NCI-H128 (cell line): ENCODE results near the gene SPOCK1.

Source experiments
- DNase-seq: peaks from one replicate; lab custom pipeline; 2025; ENCODE audit not compliant: unreplicated experiment; lab: John Stamatoyannopoulos, UW

The SPOCK1 gene

DNA sequence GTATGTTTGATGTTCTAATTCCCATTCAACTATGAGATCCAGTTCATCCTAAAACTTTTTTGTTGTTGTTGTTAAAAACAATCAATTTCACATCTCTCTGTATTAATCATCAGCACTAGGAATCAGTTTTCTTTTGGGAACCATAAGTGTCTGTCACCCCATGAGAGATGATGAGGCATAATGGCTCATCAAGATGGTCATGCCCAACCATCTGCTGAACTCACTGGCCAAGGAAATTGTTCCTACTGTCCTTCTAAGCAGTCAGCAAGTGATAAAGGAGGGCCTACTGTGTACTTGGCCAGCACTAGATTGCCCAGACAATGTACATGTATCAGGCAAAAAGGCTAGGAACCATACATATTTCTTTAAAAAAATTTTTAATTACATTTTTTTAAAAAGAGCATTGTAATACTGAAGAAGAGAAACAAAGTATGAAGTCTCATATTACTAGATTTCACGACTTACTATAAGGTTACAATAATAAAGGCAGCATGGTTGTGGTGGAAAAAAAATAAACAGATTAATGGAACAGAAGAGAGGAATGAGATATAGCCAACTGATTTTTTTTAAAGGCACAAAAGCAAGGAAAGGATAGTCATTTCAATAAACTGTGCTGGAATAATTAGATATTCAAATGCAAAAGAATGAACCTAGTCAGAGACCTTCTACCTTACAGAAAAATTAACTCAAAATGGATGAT lies 458.3 kb downstream of the SPOCK1 start:
- DNase-seq: no peak

DNA sequence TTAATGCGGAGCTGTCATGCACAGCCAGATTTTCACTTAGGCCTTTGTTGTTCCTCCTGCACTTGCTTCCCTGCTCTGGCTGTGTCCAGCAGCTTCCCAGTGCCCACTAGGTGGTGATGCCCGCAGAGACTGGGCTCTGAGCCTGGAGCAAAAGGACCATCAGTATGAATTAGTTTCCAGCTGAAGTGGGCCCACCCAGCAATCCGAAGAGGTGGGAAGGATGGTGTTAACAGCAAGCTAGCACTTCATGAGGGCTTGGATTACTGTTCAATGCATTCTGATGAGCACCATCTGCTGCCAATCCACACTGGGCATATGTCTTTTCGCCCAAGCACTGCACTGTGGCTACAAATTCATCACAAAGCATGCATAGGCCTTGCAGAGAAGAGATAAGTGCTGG lies 459.1 kb downstream of the SPOCK1 start:
- DNase-seq: peak; percentile 54

DNA sequence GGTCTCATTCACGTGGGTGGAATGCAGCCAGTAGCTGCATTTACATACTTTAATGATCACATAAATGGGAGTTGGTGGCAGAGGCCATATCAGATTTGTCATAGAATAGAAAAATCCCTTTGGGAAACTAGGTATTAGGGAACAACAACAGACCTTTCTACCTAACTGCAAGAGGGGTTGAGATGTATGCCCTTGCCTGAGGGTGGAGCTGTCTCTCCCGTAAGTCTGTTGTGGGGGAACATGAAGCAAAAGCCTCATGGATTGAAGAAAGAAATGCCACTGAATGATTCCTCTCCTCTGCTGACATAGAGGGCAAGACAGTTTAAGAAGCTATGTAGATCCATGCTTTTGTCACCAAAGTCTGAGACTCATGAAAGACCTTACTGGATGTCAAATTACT lies 461.3 kb downstream of the SPOCK1 start:
- no peak for DNase-seq

DNA sequence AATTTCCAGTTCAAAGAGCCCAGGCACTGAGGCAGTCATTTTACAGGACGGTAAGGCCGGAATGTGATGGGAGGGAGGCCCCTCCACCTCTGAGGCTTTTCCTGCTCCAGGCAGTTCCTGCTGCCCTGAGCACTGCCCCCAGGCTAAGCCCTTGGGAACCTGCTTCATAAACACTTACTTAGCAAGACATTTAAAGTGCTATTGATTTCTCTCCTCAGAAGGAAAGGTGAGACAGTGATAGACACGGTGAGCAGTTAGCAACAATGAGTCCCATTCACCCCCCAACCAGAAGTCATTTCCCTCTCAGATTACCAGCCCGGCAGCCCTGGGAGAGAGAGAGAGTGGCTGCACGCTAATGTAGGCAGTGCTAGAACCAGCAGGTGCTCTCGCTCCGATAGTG lies 462.5 kb downstream of the SPOCK1 start:
- peak; percentile 87 for DNase-seq

DNA sequence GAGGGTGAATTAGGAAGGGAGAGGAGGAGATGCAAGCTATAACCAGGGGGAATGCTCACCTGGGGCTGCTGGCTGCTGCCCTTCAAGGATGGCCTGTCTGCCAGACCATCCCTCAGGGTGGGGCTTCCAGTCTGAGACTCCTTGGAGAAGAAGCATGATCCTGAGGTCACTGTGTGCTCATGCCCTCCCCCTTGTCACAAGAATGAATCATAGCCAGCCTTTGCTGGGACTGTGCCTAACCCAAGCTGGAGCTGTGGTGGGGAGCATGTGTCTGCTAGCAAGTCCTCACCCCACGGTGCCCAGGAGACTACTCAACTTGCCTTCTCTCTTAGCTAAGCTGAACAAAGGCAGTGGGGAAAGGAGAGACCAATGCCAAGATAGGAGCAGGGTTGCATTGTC lies 463.6 kb downstream of the SPOCK1 start:
- DNase-seq: no peak

DNA sequence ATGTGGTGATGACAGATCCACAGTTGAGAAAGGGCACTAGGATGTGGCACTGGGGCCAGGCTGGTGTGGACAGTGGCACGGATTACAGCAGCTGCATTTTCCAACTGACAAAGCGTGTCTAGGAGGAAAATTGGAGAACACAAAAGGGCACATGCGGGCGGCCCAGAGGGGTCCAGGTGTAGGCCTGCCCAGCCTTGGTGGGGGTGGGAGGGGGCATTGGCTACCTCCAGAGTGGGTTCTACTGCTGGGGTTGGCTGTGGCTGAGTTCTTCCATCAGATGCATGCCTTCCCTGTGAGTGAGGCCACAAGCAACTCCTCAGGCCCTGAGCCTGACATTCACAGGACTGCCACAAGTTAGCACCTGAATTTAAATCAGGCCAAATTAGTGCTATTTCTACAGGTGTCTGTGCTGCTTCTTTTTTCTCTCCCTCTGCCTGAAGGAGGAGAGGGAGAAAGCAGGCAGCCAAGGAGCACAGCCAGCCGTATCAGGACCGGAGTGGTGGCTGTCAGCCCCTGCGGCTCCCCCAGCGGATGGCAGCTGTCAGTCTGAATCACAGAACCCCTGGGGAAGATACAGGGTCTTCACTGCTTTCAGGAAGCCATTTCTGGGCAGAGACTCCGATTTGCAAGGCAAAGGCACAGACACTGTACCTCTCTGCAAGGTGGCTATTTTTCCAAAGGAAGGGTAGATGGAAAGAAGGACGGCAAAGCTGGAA lies 464.2 kb downstream of the SPOCK1 start:
- no peak for DNase-seq

DNA sequence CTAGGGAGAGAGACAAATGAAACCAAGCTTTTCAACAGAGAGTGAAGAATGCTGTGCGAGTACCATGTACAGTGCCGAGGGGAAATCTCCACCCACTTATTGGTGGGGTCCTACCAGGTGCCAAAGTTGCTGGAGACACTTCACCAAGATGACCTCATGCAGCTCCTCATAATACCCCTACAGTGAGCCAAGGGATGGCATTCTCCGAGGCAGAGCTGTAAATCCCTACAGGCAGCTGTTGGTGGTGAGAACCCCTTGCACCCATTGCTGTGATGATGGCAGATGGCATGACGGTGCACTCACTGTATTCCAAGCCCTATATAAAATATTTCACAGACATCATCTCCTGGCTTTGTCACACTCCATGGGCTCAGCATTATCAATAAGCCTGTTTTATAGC lies 464.9 kb downstream of the SPOCK1 start:
- DNase-seq: no peak

DNA sequence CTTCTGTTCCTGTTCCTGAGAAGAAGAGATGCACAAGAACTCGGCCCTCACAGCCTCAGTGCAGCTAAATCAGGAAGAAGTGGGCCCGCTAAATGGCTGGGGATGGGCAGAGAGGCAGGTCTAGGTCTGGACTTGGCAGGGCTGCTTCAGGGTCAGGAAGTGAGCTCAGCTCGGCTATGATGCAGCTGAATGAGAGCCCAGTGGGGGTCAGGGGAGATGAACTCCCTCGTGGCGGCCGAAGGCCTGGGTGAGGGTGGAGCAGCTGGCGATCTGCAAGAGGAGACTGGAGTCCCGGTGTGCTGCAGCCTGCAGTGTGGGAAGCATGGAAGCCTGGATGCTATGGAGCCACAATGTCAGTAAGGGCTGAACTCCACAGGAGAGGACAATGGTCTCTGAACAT lies 466.2 kb downstream of the SPOCK1 start:
- no peak for DNase-seq

DNA sequence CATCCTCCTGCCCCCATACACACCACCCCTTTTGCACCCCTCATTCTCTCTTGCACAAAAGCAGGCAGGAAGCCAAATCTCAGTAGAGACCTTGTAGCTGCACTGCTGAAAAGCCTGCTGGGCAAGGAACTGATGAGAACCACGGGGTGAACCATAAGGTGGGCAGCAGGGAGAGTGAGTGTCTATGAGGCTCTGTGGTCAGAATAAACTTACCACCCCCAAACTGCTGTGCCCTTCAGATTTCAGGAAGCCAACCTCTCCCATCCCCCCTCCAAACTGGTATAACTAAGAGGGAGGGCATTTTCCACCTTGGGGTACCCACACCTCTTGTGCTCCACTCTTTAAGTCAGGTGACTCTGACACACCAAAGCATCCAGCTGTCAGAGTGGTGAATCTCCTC lies 471.4 kb downstream of the SPOCK1 start:
- DNase-seq: no peak

DNA sequence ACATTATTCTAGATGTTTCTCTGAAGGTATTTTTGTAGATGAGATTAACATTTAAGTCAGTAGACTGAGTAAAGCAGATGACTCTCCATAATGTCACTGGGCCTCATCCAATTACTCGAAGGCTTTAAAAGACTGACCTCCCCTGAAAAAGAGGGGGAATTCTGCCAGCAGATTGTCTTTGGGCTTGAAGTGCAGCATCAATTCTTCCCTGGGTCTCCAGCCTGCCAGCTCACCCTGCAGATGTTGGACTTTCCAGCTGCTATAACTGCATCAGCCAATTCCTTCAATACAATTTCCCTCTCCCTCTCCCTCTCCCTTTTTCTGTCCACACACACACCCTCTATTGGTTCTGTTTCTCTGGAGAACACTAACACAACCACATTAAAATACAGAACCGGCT lies 472.8 kb downstream of the SPOCK1 start:
- DNase-seq: no peak

DNA sequence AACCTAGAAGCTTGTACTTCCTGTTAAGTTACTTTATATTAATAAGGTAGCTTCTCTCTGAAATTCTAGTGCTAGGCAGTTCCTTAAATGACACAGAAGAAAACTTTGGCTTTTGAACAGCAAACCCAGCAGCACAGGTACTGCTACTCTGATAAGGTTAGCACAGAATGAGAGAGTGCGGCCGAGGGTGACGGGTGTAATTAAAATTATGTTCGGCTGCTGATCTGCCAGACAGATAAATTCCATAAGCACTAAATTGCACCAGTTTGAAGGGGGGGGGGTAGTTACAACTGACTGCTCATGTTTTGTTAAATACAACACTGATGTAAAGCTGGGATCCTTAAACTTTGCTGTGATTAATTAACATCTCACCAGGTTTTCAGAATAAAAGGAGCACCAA lies 475.1 kb downstream of the SPOCK1 start:
- DNase-seq: no peak

DNA sequence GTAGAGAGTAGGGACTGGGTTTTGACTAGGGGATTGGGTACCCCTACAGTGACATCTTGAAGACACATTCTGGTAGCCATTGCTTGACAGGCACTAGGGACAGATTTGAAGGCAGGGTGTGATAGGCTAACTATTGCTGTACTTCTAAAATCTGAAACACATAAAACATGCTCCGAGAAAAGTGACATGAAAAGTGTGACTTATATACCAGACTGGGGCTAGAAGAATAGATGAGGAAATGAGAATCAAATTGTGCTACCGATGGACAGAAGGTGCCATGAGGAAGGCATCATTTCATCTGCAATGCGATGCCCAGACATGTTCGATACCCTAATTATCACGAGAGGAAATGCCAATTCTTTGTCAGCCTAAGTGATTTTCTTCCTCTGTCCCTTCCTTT lies 475.8 kb downstream of the SPOCK1 start:
- DNase-seq: no peak

DNA sequence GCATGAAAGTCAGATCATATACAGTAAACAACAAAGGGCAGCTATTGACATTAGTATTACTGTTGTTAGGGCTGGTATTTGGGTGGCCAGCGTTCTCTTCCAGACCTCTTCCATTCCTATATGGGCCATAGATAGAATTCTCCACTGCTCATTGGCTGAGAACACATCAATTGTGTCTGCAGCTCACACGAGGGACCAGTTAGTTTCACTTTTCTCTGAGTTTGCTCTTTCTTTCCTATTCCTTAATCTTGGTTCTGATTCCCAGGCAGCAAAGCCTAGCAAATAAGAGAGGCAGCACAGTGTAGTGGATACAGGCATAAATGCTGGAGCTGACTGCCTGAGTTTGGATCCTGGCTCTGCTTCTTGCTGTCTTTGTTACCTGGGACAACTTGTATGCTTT lies 476.4 kb downstream of the SPOCK1 start:
- DNase-seq: no peak

DNA sequence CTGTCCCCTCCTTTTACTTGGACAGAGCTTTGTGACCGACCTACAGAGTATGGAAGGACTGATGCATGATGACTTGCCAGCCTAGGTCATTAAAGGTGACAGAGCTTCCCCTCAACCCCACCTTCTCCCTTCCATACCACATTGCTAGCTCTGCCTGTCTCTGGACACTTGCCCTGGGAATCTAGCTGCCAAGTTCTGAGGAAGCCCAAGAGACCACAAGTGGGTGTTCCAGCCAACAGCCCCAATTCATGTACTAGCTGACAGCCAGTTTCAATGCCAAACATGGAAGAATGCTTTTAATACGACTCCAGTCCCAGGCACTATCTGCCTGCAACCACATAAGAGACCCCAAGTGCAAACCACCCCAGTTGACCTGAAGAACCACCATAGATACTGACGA lies 477.1 kb downstream of the SPOCK1 start:
- DNase-seq: no peak

DNA sequence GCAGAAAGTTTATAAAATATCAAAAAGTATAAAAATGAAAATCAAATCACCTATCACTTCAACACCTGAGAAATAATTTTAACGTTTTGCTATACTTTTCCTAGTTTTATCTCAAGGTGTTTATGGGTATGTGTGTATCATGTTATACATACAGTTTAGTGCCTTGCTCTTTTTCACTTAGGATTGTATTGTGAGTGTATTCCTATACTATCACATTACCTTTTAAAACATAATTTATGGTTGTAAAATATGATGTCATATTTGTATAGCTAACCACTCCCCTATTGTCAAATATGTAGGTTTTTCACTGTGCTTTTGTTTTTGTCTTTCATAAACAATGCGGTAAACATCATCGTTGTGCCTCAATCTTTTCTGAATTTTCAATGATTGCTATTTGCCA lies 479.9 kb downstream of the SPOCK1 start:
- no peak for DNase-seq

DNA sequence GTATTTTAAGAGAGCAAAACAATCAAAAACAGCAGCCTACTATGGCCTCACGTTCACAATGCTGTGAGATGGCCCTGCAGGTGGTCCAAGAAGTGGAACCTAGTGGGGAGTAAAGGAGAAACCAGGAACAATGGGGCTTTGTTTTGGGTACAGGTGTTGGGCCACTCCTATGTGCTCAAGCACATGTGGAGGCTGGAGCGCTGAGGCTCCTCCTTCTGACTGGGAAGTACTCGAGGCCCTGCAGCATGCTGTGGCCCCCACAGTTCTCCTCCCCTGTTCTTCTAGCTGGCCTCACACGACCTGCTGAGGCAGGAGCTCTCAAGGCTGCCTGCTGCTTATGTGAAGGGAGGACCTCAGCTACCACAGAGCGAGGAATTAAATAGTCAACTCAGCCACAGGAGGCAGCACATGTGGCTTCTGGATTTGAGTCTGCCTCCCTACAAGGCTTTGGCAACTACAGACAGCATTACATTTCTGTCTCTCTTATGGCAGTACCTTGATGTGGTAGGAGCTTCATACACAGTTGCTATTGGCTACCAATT lies 482.3 kb downstream of the SPOCK1 start:
- DNase-seq: no peak

DNA sequence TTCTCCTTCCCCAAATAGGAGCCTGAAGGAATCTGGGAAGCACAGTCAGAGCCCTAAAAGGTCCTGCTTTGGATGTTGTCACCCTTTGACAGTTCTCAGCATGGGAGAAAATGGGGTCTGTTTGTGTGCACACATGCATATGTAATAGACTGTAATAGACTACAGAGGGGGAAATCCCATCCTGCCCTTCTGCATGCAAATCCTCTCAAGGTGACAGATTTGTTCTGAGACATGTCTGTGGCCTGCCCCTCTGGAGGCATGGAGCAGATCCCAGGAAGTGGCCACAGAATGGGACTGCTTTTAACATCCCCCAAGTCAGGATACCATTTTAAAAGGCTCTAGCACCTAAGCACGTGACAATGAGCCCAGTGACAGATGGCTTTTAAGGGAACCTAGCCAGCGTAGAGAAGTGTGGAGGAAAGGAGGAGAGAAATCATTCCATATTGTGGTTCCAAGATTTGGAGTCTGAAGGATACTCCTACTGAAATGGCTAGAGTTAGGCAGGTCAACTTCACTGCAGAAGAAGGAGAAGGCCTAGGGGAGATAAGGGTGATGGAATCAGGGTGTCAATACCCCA lies 483.5 kb downstream of the SPOCK1 start:
- no peak for DNase-seq

DNA sequence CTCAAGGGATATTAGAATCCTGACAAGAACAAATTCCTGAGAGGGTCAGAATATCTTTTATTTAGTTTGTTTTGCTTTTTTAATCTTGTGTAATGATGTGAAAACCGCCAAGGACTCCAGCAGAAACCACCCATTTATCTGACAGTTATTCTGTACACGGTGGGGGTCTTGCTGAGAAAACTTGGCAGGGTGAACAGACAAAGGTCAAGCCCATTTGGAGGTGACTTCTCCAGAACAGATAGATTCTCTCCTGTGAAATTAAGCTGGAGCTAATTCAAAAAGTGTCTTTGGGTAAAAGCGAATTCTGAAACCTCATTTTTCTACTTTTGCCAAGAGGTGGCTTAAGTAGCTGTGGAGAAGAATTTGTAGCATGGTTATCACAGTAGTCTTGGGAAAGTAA lies 484.4 kb downstream of the SPOCK1 start:
- DNase-seq: no peak

DNA sequence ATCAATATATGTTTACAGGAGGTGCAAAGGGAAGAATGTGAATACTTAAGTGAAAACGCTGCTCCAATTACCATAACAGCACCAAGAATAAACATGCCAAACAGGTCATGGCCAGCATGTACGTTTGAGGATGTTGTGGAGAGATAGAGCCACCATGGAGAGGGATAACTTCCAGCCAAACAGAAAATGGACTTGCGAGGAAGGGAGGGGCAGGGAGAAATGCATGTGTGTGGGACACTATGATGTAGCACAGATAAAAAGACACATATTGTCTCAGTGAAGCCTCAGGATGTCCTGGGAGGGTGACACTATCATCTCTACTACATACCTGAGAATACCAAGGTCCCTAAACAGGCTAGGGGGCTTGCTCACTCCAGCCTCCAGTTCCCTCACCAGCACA lies 488.9 kb downstream of the SPOCK1 start:
- no peak for DNase-seq

DNA sequence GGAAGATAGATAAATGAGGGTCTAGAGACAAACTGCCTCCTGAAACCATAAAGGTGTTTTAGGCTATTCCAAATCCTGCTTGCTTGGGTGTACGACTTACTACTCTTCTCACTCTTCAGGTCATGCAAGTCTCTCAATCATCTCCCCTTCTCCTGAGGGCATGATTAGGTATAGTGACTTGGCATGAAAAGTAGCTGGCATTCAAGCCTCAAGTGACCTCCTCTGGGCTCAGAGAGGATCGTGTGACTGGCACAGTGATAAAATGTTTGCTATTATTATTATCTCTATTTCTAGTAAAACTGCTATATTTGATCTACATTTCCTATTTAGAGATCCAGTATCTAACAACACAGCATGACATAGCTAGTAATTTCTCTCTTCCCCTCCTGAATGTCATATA lies 494.8 kb downstream of the SPOCK1 start:
- DNase-seq: no peak

DNA sequence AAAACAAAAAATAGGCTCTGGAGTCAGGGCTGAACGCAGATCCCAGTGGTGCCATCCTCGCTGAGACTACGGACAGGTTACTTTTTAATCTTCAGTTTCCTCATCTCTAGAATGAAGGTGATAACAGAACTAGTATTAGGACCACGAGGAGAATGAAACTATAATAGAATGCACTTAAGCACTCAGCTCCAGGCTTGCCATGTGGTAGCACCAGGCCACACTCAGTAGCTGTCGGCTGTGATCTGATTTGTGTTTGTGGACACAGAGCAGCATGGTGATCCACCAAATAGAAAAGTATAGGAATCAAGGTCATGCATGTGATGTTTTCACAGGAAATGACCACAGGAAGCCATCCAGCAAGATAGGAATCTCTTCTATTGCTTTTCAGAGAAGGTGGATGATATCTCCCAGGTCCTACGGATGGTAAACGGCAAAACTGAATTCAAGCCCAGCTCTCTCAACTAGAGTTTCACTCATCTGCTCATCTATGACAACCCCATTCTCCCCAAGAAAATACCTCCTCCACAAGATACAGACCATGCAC lies 498.0 kb downstream of the SPOCK1 start:
- no peak for DNase-seq

DNA sequence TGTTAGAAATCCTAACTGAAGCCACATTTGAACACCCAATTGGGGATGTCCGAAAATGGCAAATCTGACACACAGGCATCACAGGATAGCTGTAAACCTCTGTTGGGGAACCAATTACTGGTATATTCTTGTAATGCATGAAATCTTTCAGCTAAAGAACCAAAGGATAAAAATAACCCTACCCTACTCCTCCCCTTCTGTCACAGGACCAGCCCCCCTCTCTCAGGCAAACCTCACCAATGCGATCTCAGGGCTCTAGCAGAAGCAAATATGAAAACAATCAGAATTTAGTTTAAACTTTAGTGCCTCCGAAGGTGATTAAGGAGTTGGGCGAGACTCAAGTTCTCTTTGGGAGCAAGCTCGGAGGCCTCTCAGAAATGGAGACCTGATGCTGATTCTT lies 499.3 kb downstream of the SPOCK1 start:
- DNase-seq: no peak
